IMR-90 (cell line): ENCODE measurements around the gene DUSP22. TPM values are rescaled to one million over a fixed set of nuclear protein-coding genes. Genes with fewer than 3 reads are reported as not detected.

Experiments used
- ATAC-seq: fragments of 200-7000 bp; cut with Tn5 transposase; 2 replicates; pipeline ENCODE4 v1.9.1; 2020; ENCODE audit warnings: low read depth, mild to moderate bottlenecking, moderate library complexity
- BruUV-seq: library from RNA; stranded (reverse); fragments of 400-500 nt; replicated peaks from 2 replicates; lab custom pipeline; 2021; lab: Mats Ljungman, UMichigan
- CTCF ChIA-PET: fragments of 300-600 bp; formaldehyde crosslinking; extraction: SDS; loops from one replicate; lab custom pipeline; 2021; ENCODE audit warnings: antibody characterized with exemption; lab: Yijun Ruan, JAX
- POLR2A ChIA-PET: fragments of 300-600 bp; sonication (Branson Sonifier 250); formaldehyde crosslinking; loops from one replicate; lab custom pipeline; 2022; ENCODE audit warnings: antibody characterized with exemption; ENCODE audit not compliant: unreplicated experiment; lab: Charles Lee
- DNase-seq: peaks from one replicate; pipeline ENCODE4 v3.0.0; 2013
- H2AFZ ChIP-seq: replicated peaks from 2 replicates; pipeline ENCODE3; 2013; ENCODE audit warnings: low read length, mild to moderate bottlenecking; ENCODE audit not compliant: poor library complexity
- H2AK5ac ChIP-seq: 2 replicates; pipeline ENCODE4 v1.6.1; 2013; ENCODE audit warnings: low read depth, low read length, inconsistent platforms
- H2AK9ac ChIP-seq: replicated peaks from 2 replicates; pipeline ENCODE3; 2013; ENCODE audit warnings: mild to moderate bottlenecking, low read depth, low read length, moderate library complexity; ENCODE audit not compliant: poor library complexity
- H2BK120ac ChIP-seq: 2 replicates; pipeline ENCODE4 v1.6.1; 2013; ENCODE audit warnings: low read depth, low read length, inconsistent platforms
- H2BK15ac ChIP-seq: 3 replicates; pipeline ENCODE4 v1.6.1; 2013; ENCODE audit warnings: low read depth, low read length, inconsistent platforms
- H2BK20ac ChIP-seq: 2 replicates; pipeline ENCODE4 v1.6.1; 2013; ENCODE audit warnings: low read depth, mild to moderate bottlenecking, inconsistent platforms, low read length, moderate library complexity
- H2BK5ac ChIP-seq: 2 replicates; pipeline ENCODE4 v1.6.1; 2013; ENCODE audit warnings: mild to moderate bottlenecking, low read depth, low read length, inconsistent platforms; ENCODE audit not compliant: poor library complexity, severe bottlenecking
- H3K14ac ChIP-seq: replicated peaks from 2 replicates; pipeline ENCODE4 v1.6.1; 2013; ENCODE audit warnings: low read depth, low read length, inconsistent platforms
- H3K18ac ChIP-seq: 2 replicates; pipeline ENCODE4 v1.6.1; 2013; ENCODE audit warnings: low read depth, low read length, control low read depth
- H3K23ac ChIP-seq: 2 replicates; pipeline ENCODE4 v1.6.1; 2013; ENCODE audit warnings: low read depth, low read length, inconsistent platforms
- H3K27ac ChIP-seq: 2 replicates; pipeline ENCODE4 v1.5.1; 2013; ENCODE audit warnings: mild to moderate bottlenecking, control low read depth, low read length; ENCODE audit not compliant: insufficient read depth
- H3K27me3 ChIP-seq: 2 replicates; pipeline ENCODE4 v1.6.1; 2013; ENCODE audit warnings: low read length; ENCODE audit not compliant: control insufficient read depth, insufficient read depth
- H3K36me3 ChIP-seq: 2 replicates; pipeline ENCODE4 v1.6.1; 2013; ENCODE audit warnings: low read length, mixed read lengths; ENCODE audit not compliant: control insufficient read depth, insufficient read depth
- H3K4ac ChIP-seq: 2 replicates; pipeline ENCODE4 v1.6.1; 2013; ENCODE audit warnings: low read depth, low read length, inconsistent platforms
- H3K4me1 ChIP-seq: 2 replicates; pipeline ENCODE4 v1.6.1; 2013; ENCODE audit warnings: low read length, mixed read lengths; ENCODE audit not compliant: control insufficient read depth, insufficient read depth
- H3K4me2 ChIP-seq: 2 replicates; pipeline ENCODE4 v1.6.1; 2013; ENCODE audit warnings: low read depth, mild to moderate bottlenecking, control low read depth, low read length, moderate library complexity
- H3K4me3 ChIP-seq: 2 replicates; pipeline ENCODE4 v1.5.1; 2013; ENCODE audit warnings: low read depth, mild to moderate bottlenecking, control low read depth, low read length, moderate library complexity; ENCODE audit not compliant: insufficient read depth
- H3K56ac ChIP-seq: 2 replicates; pipeline ENCODE4 v1.6.1; 2013; ENCODE audit warnings: low read length, inconsistent platforms; ENCODE audit not compliant: insufficient read depth; ENCODE audit errors: extremely low read depth
- H3K79me1 ChIP-seq, 2 experiments: 2 replicates each; pipeline ENCODE4 v1.6.1; 2013; ENCODE audit warnings: low read length in 2 of 2, inconsistent platforms in 1 of 2, low read depth in 1 of 2
- H3K9ac ChIP-seq: 2 replicates; pipeline ENCODE4 v1.6.1; 2013; ENCODE audit warnings: low read depth, low read length, control low read depth
- H3K9me1 ChIP-seq: 2 replicates; pipeline ENCODE4 v1.6.1; 2013; ENCODE audit warnings: low read length, inconsistent platforms; ENCODE audit not compliant: insufficient read depth
- H3K9me3 ChIP-seq: 2 replicates; pipeline ENCODE4 v1.6.1; 2013; ENCODE audit warnings: low read length; ENCODE audit not compliant: control insufficient read depth, insufficient read depth
- H4K20me1 ChIP-seq: 2 replicates; pipeline ENCODE4 v1.6.1; 2013; ENCODE audit warnings: low read length, inconsistent platforms; ENCODE audit not compliant: insufficient read depth
- H4K5ac ChIP-seq: 2 replicates; pipeline ENCODE4 v1.6.1; 2013; ENCODE audit warnings: mild to moderate bottlenecking, low read depth, low read length, control low read depth
- H4K8ac ChIP-seq, 2 experiments: 2 replicates each; pipeline ENCODE4 v1.6.1; 2013; ENCODE audit warnings: low read depth in 2 of 2, low read length in 2 of 2, control low read depth in 1 of 2, inconsistent platforms in 1 of 2
- H4K91ac ChIP-seq: 2 replicates; pipeline ENCODE4 v1.6.1; 2013; ENCODE audit warnings: low read depth, low read length, inconsistent platforms; ENCODE audit not compliant: insufficient read depth
- CEBPB ChIP-seq: IDR thresholded peaks from 2 replicates; pipeline ENCODE4 v1.6.1; 2012; ENCODE audit warnings: low read depth, low read length, improper control_type of control experiment
- CTCF ChIP-seq: conservative IDR thresholded peaks from 2 replicates; pipeline ENCODE4 v1.5.1; 2012; ENCODE audit warnings: mild to moderate bottlenecking, low read depth, low read length, improper control_type of control experiment
- ELK1 ChIP-seq: fragments of 150-350 bp; IDR thresholded peaks from 2 replicates; pipeline ENCODE4 v1.6.1; 2016; ENCODE audit warnings: low read depth, mild to moderate bottlenecking, low read length, moderate library complexity, borderline replicate concordance
- FOS ChIP-seq: fragments of 150-350 bp; IDR thresholded peaks from 2 replicates; pipeline ENCODE4 v1.6.1; 2016; ENCODE audit warnings: low read depth, low read length
- MAFK ChIP-seq: IDR thresholded peaks from 2 replicates; pipeline ENCODE4 v1.6.1; 2012; ENCODE audit warnings: low read depth, low read length, improper control_type of control experiment
- MAZ ChIP-seq: IDR thresholded peaks from 2 replicates; pipeline ENCODE4 v1.6.1; 2012; ENCODE audit warnings: low read depth, mild to moderate bottlenecking, low read length, improper control_type of control experiment, moderate library complexity, borderline replicate concordance
- MXI1 ChIP-seq: IDR thresholded peaks from 2 replicates; pipeline ENCODE4 v1.6.1; 2012; ENCODE audit warnings: low read depth, mild to moderate bottlenecking, low read length, moderate library complexity, borderline replicate concordance
- NFE2L2 ChIP-seq: fragments of 150-350 bp; IDR thresholded peaks from 2 replicates; pipeline ENCODE4 v1.6.1; 2016; ENCODE audit warnings: low read depth, mild to moderate bottlenecking, low read length
- POLR2A ChIP-seq: IDR thresholded peaks from 2 replicates; pipeline ENCODE4 v1.6.1; 2012; ENCODE audit warnings: mild to moderate bottlenecking, low read depth, low read length
- RCOR1 ChIP-seq: IDR thresholded peaks from 2 replicates; pipeline ENCODE4 v1.6.1; 2012; ENCODE audit warnings: mild to moderate bottlenecking, low read length, improper control_type of control experiment; ENCODE audit not compliant: insufficient replicate concordance
- RFX5 ChIP-seq: IDR thresholded peaks from 2 replicates; pipeline ENCODE4 v1.8.0; 2012; ENCODE audit warnings: low read depth, mild to moderate bottlenecking, low read length, moderate library complexity
- SMC3 ChIP-seq: fragments of 150-350 bp; IDR thresholded peaks from 2 replicates; pipeline ENCODE4 v1.6.1; 2016; ENCODE audit warnings: low read depth, mild to moderate bottlenecking, antibody characterized with exemption, low read length, moderate library complexity
- WGBS, 2 experiments: methylation state at CpG; one replicate each; pipeline versions ENCODE4 v1.1.5 to v1.1.7; 2013; ENCODE audit warnings: missing lambda C conversion rate in 2 of 2; ENCODE audit not compliant: insufficient read length in 1 of 2; ENCODE audit errors: extremely low coverage in 2 of 2; 5-methylcytosine and 5-hydroxymethylcytosine counted together
- dilution Hi-C: fragments of 300-500 bp; cut with HindIII; formaldehyde crosslinking; loops from one replicate; pipeline ENCODE4 v1.14.3; 2018; ENCODE audit warnings: low sequenced_read_pairs; ENCODE audit not compliant: unreplicated experiment
- in situ Hi-C: fragments of 300-500 bp; cut with MboI; formaldehyde crosslinking; loops from 3 replicates; pipeline ENCODE4 v1.14.3; 2019; ENCODE audit warnings: low sequenced_read_pairs, inconsistent platforms, mixed read lengths
- intact Hi-C: fragments of 100-400 bp; cut with micrococcal nuclease; formaldehyde crosslinking; loops from 2 replicates; pipeline ENCODE4 v1.10.0; 2022
- polyA plus RNA-seq, 3 experiments: library from polyadenylated mRNA; depleted of rRNA; stranded (reverse); fragments of >200 nt; gene quantifications; 2 replicates each; pipeline ENCODE4 v1.2.3, GENCODE V29; 2012; ENCODE audit warnings: low replicate concordance in 1 of 3
- total RNA-seq: library from RNA; depleted of rRNA; stranded (reverse); fragments of >200 nt; gene quantifications from 2 replicates; pipeline ENCODE4 v1.2.3, GENCODE V29; 2012

Gene DUSP22
- total and polyA plus RNA-seq, 2 of the 4 experiments (the other 2 are of a cell fraction): 7.1 to 8.2 TPM

GRCh38 chr6:277746-278145 is 14.5 kb upstream of the DUSP22 start:
- H4K5ac ChIP-seq: no peak overlapping the region
- H3K4me3 ChIP-seq: no peak overlapping the region
- no peak overlapping the region for H2AFZ ChIP-seq
- H3K27ac ChIP-seq: no peak overlapping the region
- H2BK20ac ChIP-seq: no peak overlapping the region
- H3K9me3 ChIP-seq: peaks cover 3% of the 10 kb centered on the region
- H3K27me3 ChIP-seq: peaks cover 12% of the 10 kb centered on the region; the same call in 1 of the 2 replicates
- CTCF ChIA-PET: no interaction called here
- intact Hi-C loops (no loop called here), dilution Hi-C loops (no loop called here), in situ Hi-C loops (no loop called here)
- no peak overlapping the region for H4K8ac ChIP-seq
- H2AK9ac ChIP-seq: no peak overlapping the region
- no peak overlapping the region for H2BK15ac ChIP-seq
- H3K9ac ChIP-seq: no peak overlapping the region
- H4K91ac ChIP-seq: no peak overlapping the region
- H4K20me1 ChIP-seq: no peaks in the 10 kb centered on the region
- no peak overlapping the region for H3K4ac ChIP-seq
- H3K4me2 ChIP-seq: no peak overlapping the region
- no peak overlapping the region for H2AK5ac ChIP-seq
- no peak for DNase-seq
- H3K9me1 ChIP-seq: no peaks in the 10 kb centered on the region
- H2BK120ac ChIP-seq: no peak overlapping the region
- H3K36me3 ChIP-seq: no peaks in the 10 kb centered on the region
- no peaks in the 10 kb centered on the region for H3K79me1 ChIP-seq
- no peak overlapping the region for H3K23ac ChIP-seq
- POLR2A ChIA-PET: no interaction called here
- no peak overlapping the region for H3K56ac ChIP-seq
- TF ChIP-seq CTCF (no peak), MAZ (no peak), CEBPB (no peak), ELK1 (no peak), RCOR1 (no peak), RFX5 (no peak), NFE2L2 (no peak), MXI1 (no peak), SMC3 (no peak), FOS (no peak), POLR2A (no peak), MAFK (no peak)
- H3K4me1 ChIP-seq: no peaks in the 10 kb centered on the region
- H2BK5ac ChIP-seq: no peak overlapping the region
- H3K14ac ChIP-seq: no peak overlapping the region
- H3K18ac ChIP-seq: no peak overlapping the region
- ATAC-seq: no peak
- no TSS peak for BruUV-seq
- no CpG with 5 or more reads among the region's 2 CpGs for WGBS, 2 experiments
